ENCODE measurements around the gene FAM81A.

DNA sequence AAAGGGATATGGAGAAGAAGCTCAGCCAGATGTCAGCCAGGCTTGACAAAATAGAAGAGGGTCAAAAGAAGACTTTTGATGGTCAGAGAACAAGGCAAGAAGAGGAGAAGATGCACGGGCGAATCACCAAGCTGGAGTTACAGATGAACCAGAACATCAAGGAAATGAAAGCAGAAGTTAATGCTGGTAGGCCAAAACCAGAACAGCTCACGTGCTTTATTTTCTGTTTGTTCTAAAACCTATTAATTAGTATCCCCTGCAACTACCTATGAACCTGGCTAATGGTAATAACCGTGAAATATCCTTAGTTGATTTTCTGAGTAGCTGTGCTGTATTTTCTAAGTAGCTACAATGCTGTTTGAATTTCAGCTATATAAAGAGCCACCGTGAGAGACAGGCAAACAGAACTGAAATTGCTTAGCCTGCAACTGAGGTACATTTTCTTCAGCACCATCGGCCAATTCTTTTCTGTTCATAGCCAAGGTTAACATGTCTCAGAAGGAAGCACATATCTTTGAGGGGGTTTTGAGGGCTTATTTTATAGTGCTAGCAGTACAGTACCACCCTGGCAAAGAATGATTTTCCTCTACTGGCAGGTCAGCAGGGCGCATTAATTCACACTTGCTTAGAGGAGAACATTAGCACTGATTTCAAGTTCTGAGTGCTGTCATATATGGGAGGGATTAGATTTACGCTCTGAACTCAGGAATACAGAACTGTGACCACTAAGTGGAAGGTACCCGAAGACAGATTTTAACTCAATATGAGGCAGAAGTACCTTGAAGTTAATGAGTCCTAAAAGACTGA lies 78.9 kb downstream of the FAM81A start:
- TF ChIP-seq, protein P1, sequence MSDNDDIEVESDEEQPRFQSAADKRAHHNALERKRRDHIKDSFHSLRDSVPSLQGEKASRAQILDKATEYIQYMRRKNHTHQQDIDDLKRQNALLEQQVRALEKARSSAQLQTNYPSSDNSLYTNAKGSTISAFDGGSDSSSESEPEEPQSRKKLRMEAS (CRISPR knock-in tag; IDR thresholded peaks at IDR 0.05), result no peak
- TF ChIP-seq, protein P2, sequence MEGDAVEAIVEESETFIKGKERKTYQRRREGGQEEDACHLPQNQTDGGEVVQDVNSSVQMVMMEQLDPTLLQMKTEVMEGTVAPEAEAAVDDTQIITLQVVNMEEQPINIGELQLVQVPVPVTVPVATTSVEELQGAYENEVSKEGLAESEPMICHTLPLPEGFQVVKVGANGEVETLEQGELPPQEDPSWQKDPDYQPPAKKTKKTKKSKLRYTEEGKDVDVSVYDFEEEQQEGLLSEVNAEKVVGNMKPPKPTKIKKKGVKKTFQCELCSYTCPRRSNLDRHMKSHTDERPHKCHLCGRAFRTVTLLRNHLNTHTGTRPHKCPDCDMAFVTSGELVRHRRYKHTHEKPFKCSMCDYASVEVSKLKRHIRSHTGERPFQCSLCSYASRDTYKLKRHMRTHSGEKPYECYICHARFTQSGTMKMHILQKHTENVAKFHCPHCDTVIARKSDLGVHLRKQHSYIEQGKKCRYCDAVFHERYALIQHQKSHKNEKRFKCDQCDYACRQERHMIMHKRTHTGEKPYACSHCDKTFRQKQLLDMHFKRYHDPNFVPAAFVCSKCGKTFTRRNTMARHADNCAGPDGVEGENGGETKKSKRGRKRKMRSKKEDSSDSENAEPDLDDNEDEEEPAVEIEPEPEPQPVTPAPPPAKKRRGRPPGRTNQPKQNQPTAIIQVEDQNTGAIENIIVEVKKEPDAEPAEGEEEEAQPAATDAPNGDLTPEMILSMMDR (IDR thresholded peaks at IDR 0.05), result no peak
- TF ChIP-seq IRF2 (CRISPR knock-in tag; IDR thresholded peaks at IDR 0.05; ENCODE audit: borderline replicate concordance, low read depth) (no peak), FOXJ3 (CRISPR knock-in tag; IDR thresholded peaks at IDR 0.05; ENCODE audit: borderline replicate concordance) (no peak), JUN (CRISPR knock-in tag; IDR thresholded peaks at IDR 0.05) (no peak), ZBTB21 (CRISPR knock-in tag; IDR thresholded peaks at IDR 0.05; ENCODE audit: borderline replicate concordance) (no peak), SOX15 (CRISPR knock-in tag; IDR thresholded peaks at IDR 0.05) (no peak), ZNF232 (CRISPR knock-in tag; IDR thresholded peaks at IDR 0.05) (no peak)
- TF ChIP-seq, protein P3, sequence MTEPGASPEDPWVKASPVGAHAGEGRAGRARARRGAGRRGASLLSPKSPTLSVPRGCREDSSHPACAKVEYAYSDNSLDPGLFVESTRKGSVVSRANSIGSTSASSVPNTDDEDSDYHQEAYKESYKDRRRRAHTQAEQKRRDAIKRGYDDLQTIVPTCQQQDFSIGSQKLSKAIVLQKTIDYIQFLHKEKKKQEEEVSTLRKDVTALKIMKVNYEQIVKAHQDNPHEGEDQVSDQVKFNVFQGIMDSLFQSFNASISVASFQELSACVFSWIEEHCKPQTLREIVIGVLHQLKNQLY (CRISPR knock-in tag; IDR thresholded peaks at IDR 0.05), result no peak
- TF ChIP-seq, protein P4, sequence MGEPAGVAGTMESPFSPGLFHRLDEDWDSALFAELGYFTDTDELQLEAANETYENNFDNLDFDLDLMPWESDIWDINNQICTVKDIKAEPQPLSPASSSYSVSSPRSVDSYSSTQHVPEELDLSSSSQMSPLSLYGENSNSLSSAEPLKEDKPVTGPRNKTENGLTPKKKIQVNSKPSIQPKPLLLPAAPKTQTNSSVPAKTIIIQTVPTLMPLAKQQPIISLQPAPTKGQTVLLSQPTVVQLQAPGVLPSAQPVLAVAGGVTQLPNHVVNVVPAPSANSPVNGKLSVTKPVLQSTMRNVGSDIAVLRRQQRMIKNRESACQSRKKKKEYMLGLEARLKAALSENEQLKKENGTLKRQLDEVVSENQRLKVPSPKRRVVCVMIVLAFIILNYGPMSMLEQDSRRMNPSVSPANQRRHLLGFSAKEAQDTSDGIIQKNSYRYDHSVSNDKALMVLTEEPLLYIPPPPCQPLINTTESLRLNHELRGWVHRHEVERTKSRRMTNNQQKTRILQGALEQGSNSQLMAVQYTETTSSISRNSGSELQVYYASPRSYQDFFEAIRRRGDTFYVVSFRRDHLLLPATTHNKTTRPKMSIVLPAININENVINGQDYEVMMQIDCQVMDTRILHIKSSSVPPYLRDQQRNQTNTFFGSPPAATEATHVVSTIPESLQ (CRISPR knock-in tag; IDR thresholded peaks at IDR 0.05), result no peak
- TF ChIP-seq, protein P5, sequence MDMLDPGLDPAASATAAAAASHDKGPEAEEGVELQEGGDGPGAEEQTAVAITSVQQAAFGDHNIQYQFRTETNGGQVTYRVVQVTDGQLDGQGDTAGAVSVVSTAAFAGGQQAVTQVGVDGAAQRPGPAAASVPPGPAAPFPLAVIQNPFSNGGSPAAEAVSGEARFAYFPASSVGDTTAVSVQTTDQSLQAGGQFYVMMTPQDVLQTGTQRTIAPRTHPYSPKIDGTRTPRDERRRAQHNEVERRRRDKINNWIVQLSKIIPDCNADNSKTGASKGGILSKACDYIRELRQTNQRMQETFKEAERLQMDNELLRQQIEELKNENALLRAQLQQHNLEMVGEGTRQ (CRISPR knock-in tag; IDR thresholded peaks at IDR 0.05), result no peak
- TF ChIP-seq, protein P6, sequence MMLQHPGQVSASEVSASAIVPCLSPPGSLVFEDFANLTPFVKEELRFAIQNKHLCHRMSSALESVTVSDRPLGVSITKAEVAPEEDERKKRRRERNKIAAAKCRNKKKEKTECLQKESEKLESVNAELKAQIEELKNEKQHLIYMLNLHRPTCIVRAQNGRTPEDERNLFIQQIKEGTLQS (CRISPR knock-in tag; conservative IDR thresholded peaks at IDR 0.05), result no peak

Data from WTC11 (cell line).